ENCODE measurements around the gene FHDC1.

FHDC1 gene

DNA sequence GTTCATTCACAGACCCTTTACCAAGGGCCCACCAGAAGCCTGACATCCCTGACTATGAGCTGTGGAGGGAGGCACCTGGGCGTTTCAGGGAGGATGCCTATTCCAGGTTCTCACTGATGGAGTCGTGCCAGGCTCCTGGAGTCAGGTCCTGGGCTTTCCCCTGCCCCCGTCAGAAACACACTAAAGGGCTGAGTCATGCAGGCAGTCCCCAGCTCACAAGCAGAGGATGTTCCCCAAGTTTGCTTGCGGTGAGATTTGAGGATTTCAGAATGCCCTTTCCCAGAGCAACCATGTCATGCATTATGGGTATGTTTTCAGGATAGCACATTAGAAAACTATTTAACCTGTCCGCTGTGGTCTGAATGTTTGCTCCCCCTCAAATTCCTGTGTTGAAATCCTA, 45.2 kb downstream of the FHDC1 start:
- DNase-seq (ENCODE audit: low spot score), result peak; percentile 46

DNA sequence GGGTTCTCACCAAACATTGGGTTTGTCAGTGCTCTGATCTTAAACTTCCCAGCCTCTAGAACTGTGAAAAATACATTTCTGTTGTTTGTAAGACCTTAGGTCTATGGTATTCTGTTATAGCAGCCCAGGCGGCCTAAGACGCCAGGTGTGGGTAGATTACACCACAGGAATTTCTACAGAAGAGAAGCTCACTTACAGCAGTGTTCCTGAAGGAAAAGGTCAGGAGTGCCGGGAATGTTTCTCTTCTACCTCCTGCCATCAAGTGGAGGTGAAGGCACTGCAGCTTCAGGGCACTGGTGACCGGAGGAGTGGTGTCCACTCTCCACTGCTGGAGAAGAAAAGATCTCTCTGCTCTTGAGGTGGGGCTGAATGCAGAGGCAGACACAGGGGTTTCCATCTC, 45.7 kb downstream of the FHDC1 start:
- DNase-seq (ENCODE audit: low spot score), result peak; percentile 37

DNA sequence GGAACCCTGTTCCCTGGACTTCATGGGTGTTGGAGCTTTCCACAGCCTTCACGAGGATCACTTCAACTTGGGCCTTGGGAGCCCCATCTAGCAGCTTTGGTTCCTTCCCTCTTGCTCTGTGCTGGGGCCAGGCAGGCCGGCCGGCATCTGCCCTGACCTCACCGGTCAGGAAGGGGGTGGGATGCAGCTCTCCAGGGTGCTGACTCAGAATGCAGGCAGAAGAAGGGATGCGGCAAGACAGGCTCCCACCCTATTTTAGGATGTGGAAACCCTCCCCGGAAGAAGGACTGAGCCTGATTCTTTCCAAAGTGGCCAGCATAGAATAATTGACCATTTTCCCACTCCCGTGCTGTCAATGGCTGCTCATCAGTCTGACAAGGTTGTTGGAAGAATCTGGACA, 47.1 kb downstream of the FHDC1 start:
- no peak for DNase-seq (ENCODE audit: low spot score)

DNA sequence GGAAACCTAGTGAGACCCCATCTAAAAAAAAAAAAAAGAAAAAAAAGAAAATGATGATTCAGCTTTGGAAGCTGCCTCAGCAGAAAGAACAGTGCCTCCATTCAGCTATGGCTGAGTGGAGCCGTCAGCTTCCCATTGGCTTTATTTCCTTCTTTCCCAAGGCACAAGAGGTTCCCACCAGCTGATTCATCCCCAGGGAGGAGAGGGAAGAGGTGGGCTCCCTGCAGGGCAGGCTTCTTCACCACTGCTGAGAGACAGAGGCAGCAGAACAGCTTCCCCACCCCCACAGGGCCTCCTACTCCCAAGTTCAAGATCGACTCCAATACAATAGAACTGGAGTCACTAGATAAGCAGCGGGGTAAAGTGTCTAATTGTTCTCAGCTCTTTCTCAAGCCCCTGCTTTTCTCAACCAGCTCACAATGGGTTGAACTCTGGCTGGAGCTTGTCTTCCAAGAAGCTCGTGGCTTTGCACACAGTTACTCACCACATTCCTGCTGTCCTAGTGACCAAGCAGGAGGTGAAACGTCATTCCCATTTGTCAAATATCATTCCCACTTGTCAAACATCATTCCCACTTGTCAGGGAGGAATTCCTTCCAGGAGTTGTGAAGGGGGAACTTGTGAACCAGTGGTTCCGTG, 47.8 kb downstream of the FHDC1 start:
- no peak for DNase-seq (ENCODE audit: low spot score)

DNA sequence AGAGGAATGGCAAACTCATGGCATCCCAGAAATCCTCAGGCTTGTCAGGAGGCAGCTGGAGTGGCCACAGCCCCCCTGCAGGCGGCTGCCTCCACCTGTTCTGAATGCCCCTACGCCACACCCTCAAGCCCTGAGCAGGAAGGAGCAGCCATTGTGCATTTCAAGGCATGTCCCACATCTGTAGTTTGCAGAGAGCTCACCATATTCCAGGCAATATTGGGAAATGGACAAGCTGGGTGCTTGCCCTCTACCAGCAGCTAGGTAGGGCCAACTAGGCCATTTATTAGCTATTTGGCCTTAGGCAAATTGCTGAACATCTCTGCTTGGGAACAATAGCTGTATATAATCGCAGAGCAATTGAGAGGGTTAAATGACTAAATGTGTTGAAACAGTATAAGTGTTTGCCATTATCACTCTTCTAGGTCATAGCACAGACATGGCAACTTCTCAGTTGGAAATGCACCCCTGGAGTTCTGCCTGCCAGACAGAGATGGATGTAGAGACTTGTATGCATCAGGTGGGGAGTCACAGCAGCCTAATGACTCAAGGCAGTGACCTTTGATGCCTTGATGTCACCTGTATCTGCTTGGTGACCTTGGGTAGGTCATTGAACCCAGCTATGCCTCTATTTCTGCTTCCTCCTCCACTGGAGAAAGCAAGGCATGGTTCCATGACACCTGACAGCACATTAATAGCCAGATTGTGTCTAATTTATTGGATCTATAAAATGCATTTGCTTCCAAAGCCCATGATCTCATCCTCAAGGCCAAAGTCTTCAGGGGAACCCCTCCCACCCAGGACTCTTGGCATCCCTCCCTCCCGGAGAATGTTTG, 52.8 kb downstream of the FHDC1 start:
- no peak for DNase-seq (ENCODE audit: low spot score)

- no peak for DNase-seq (ENCODE audit: low spot score)
Measured at GRCh38 chr4:152989554-152989970, 53.4 kb downstream of the FHDC1 start.

GRCh38 chr4:152990471-152991131, 54.5 kb downstream of the FHDC1 start:
- peak; percentile 65 for DNase-seq (ENCODE audit: low spot score)

DNA sequence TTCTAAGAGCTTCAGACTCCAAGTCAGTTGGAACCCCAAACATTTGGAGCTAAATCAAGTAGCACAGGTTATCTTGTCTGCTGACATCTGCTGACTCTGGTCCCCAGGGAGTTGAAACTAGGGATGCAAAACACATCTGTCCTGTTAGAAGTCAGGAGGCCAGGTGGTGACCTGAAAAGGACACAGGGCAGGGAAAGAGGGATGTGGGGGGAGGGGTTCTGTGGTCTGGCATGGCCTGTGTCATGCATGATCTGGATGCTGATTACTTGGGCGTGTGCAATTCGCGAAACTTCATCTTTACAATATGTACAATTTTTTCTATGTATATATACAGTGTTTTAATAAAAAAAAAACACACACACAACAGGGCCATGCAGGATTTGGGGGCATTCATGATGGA, 55.3 kb downstream of the FHDC1 start:
- peak; percentile 50 for DNase-seq (ENCODE audit: low spot score)

DNA sequence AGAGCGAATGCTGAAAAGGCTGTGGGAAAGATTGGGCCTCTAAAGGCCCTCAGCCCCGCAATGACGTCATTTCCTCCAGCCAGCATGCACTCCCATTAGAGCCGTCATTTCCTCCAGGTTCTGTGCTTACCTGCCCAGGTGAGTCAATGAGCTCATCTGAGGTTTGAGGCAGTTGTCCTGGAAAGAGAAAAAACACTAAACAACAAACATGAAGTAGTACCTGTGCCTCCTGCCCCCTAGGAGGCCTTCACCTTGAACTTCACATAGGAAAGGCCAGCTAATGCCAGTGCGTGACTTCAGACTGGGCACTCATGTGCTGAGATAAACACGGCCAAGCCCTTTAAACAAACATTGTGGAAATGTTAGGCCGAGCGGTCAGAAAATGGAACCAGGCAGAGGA, 55.9 kb downstream of the FHDC1 start:
- DNase-seq (ENCODE audit: low spot score), result peak; percentile 95

- no peak for DNase-seq (ENCODE audit: low spot score)
Measured at GRCh38 chr4:152992466-152992865, 56.3 kb downstream of the FHDC1 start.

DNA sequence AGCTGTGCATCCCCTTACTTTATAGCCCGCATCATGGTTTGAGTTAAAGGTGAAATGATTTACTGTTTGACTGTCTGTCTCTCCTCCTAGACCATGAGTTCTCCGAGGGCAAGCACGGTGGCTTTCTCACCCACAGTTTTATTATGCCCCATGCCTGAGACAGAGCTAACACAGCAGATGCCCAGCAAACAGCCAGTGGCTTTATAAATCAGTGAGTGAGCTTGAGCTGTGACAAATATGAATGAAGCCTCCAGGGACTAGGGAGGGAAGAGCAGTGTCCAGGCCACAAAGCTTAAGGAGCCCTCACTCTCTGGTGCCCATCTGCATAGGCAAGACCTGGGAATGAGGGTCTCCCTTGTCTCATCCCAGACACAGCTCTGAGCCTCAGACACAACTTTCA, 57.9 kb downstream of the FHDC1 start:
- DNase-seq (ENCODE audit: low spot score), result no peak

- no peak for DNase-seq (ENCODE audit: low spot score)
Measured at GRCh38 chr4:152996111-152996571, 60.0 kb downstream of the FHDC1 start.

DNA sequence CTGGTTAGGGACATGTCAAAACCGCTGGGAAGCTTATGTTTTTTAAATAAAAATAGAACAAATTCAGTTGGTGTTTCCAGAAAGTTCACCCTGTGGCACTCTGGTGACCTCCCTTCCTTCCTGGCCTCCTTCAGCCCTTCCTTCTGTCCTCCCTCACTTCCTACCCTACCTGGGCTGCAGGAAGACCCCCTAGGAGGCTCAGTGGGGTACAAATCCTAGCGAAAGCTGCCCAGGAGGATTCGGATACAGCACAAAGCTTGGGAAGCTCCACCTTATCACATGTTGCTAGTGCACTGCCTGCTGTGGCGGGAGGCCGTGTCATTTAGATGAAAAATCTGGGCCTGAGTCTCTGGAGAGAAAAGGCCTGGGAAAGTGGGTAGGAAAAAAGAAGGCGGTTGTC, 60.5 kb downstream of the FHDC1 start:
- DNase-seq (ENCODE audit: low spot score), result no peak

DNA sequence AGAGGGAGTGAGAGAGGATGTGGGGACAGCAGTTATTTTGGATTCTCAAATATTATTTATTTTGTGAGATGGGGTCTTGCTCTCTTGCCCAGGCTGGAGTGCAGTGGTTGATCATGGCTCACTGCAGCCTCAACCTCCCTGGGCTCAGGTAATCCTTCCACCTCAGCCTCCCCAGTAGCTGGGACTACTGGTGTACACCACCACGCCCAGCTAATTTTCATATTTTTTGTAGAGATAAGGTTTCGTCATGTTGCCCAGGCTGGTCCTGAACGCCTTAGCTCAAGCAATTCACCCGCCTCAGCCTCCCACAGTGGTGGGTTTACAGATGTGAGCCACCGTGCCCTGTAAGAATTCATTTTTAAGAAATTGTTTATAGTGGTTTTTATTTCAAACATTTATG, 61.2 kb downstream of the FHDC1 start:
- no peak for DNase-seq (ENCODE audit: low spot score)

- DNase-seq (ENCODE audit: low spot score), result peak; percentile 27
Measured at GRCh38 chr4:152997771-152998487, 61.8 kb downstream of the FHDC1 start.

DNA sequence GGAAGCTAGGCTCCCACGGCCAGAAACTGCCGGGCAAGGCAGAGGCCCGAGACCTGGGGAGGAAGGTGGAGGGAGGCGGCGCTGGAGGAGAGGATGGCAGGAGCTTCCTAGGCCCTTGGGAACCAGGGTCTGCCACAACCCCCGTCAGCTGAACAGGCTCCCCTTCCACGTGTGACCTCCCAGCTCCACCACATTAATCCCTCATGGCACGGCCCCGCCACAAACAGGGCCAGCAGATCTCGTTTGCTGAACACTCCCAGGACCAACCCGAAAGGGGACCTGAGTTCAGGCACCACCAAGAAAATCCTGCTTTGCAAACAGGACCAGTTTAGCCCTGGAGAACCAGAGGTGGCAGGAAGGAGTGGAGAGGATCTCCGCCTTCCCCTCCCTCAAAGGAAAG, 62.7 kb downstream of the FHDC1 start:
- DNase-seq (ENCODE audit: low spot score), result no peak

GRCh38 chr4:152999346-153000075, 63.4 kb downstream of the FHDC1 start:
- no peak for DNase-seq (ENCODE audit: low spot score)

DNA sequence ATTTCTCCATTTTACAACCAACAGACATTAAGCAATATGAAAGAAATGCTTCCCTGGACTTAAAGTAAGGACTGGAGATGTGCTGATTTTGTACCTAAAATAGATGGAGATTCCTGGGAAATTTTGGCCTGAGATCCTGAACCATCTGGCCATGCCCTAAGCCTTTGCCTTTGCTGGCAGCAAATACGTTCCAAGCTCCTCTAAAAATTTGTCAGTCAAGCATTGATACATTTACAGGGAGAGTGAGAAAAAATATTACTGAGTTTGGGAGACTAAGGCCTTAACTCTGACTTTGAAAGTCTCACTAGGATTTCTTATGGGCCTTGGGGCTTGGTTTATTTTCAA, 63.9 kb downstream of the FHDC1 start:
- DNase-seq (ENCODE audit: low spot score), result no peak

GRCh38 chr4:153001626-153002025, 65.5 kb downstream of the FHDC1 start:
- DNase-seq (ENCODE audit: low spot score), result no peak

GRCh38 chr4:153002110-153002509, 66.0 kb downstream of the FHDC1 start:
- no peak for DNase-seq (ENCODE audit: low spot score)

DNA sequence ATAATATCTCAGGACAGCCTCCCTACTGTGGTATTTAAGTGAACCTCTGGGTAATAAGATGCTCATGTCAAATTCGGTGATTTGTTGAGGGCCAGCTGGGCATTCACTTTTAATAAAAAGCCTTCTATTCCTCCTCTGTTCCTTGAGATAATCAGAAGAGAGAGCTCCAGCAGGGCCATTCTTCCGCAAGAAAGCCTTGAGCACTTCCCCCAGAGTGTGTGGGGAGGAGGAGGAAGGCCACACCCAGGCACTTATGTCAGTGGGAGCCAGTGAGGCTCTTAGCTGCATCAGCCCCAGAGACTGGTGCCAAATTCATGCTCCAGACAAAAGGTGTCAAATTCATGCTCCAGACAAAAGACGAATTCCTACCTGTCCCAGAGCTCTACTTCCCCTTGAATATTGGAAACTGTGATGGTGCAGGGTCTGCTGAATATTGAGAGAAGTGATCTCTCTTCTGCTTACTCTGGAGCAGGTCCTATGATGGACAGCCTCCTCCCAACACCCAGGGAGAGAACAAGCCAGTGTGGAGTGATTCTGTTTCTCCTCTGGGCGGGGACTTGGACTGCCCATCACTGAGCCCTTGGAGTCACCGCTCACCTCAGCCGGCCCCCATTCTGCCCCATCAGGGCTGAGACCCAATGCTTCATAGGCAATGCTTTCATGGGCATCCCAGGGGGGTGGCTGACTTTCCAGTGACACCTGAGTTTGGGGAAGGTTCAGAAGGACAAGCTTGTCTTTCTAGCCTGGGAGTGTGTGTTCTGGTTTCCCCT, 68.1 kb downstream of the FHDC1 start:
- DNase-seq (ENCODE audit: low spot score), result no peak

Measured in SW480 (cell line).